HL-60 (cell line): ENCODE measurements around the gene SPI1.

Source experiments
- CTCF ChIP-seq: IDR thresholded peaks from one replicate; pipeline ENCODE4 v1.5.1; 2011; ENCODE audit warnings: low read length, control low read depth, inconsistent platforms; ENCODE audit not compliant: insufficient read depth
- GABPA ChIP-seq: IDR thresholded peaks from 2 replicates; pipeline ENCODE4 v1.6.1; 2012; ENCODE audit warnings: low read depth
- POLR2AphosphoS5 ChIP-seq: IDR thresholded peaks from 2 replicates; pipeline ENCODE4 v1.6.1; 2012; ENCODE audit warnings: low read depth

- no peak for TF ChIP-seq CTCF
- TF ChIP-seq GABPA: no peak
- TF ChIP-seq POLR2AphosphoS5: peak; percentile 57
Measured at GRCh38 chr11:47366020-47366490, 12.3 kb downstream of the SPI1 start.
